ENCODE measurements around the gene OR8B3. TPM values are rescaled to one million over a fixed set of nuclear protein-coding genes. Genes with fewer than 3 reads are reported as not detected.
"Not testable (repeated sequence)": the region's sequence is repeated elsewhere in the genome, so short reads cannot be mapped to it uniquely, and the experiment has no call there.

OR8B3 gene
- total RNA-seq, 4 donors from 2014 or later: not detected

- intact Hi-C loops (cut with DNase I; ENCODE audit: low total_unique reads): no loop called here
- H3K27ac ChIP-seq: no peak overlapping the region
- no peaks in the 10 kb centered on the region for H3K36me3 ChIP-seq
- TF ChIP-seq POLR2A (IDR thresholded peaks at IDR 0.05) (no peak), CTCF (IDR thresholded peaks at IDR 0.05) (peak in 2 of 4 experiments; percentile 4 to 37)
- no peaks in the 10 kb centered on the region for H3K27me3 ChIP-seq
- no peak overlapping the region for H3K4me3 ChIP-seq
- H3K4me1 ChIP-seq: no peaks in the 10 kb centered on the region
- DNase-seq: no peak
- H3K9me3 ChIP-seq: no peaks in the 10 kb centered on the region
These were observed 3.6 kb upstream of the OR8B3 start for GRCh38 chr11:124402326-124402922.

- H3K27ac ChIP-seq; H3K4me1 ChIP-seq; H3K4me3 ChIP-seq; H3K27me3 ChIP-seq; H3K9me3 ChIP-seq; H3K36me3 ChIP-seq; DNase-seq; intact Hi-C loops (cut with DNase I; ENCODE audit: low total_unique reads): not testable (repeated sequence)
These were observed 2.0 kb downstream of the OR8B3 start for GRCh38 chr11:124396847-124397246.

GRCh38 chr11:124394408-124394807, 4.4 kb downstream of the OR8B3 start:
- Histone ChIP-seq H3K27me3 (no peaks in the 10 kb centered on the region), H3K36me3 (no peaks in the 10 kb centered on the region), H3K4me1 (no peaks in the 10 kb centered on the region), H3K4me3 (no peak overlapping the region), H3K27ac (no peak overlapping the region), H3K9me3 (no peaks in the 10 kb centered on the region)
- intact Hi-C loops (cut with DNase I; ENCODE audit: low total_unique reads): no loop called here
- TF ChIP-seq POLR2A (IDR thresholded peaks at IDR 0.05): no peak
- no peak for TF ChIP-seq CTCF (IDR thresholded peaks at IDR 0.05)
- no peak for DNase-seq

GRCh38 chr11:124384399-124384798, 14.4 kb downstream of the OR8B3 start, which contains the start of gene OR8B2:
Gene OR8B2, minus strand, starts transcription at chr11:124384499. Its CDS starts 1,156 bp downstream, at chr11:124383343.
- H3K4me3 ChIP-seq: no peak within 1 kb of the TSS
- H3K36me3 ChIP-seq: no peaks in the 10 kb centered on the region
- no peak for DNase-seq
- intact Hi-C loops (cut with DNase I; ENCODE audit: low total_unique reads): no loop called here
- H3K9me3 ChIP-seq: no peaks in the 10 kb centered on the region
- H3K27me3 ChIP-seq: no peaks in the 10 kb centered on the region
- TF ChIP-seq CTCF (IDR thresholded peaks at IDR 0.05) (no peak), POLR2A (IDR thresholded peaks at IDR 0.05) (no peak)
- no peaks in the 10 kb centered on the region for H3K4me1 ChIP-seq
- H3K27ac ChIP-seq: no peak within 1 kb of the TSS

- H3K9me3 ChIP-seq; H3K4me1 ChIP-seq; H3K4me3 ChIP-seq; H3K27me3 ChIP-seq; DNase-seq; intact Hi-C loops (cut with DNase I; ENCODE audit: low total_unique reads); H3K27ac ChIP-seq; H3K36me3 ChIP-seq: not testable (repeated sequence)
These were observed 16.0 kb downstream of the OR8B3 start for GRCh38 chr11:124382857-124383256.

- H3K27me3 ChIP-seq: no peaks in the 10 kb centered on the region
- no peak for DNase-seq
- no peaks in the 10 kb centered on the region for H3K36me3 ChIP-seq
- no peak overlapping the region for H3K27ac ChIP-seq
- intact Hi-C loops (cut with DNase I; ENCODE audit: low total_unique reads): no loop called here
- TF ChIP-seq POLR2A (IDR thresholded peaks at IDR 0.05) (no peak), CTCF (IDR thresholded peaks at IDR 0.05) (no peak)
- H3K4me3 ChIP-seq: no peak overlapping the region
- H3K4me1 ChIP-seq: no peaks in the 10 kb centered on the region
- no peaks in the 10 kb centered on the region for H3K9me3 ChIP-seq
These were observed 18.2 kb downstream of the OR8B3 start for GRCh38 chr11:124380585-124380984.
